Esophagus squamous epithelium (tissue), 5 donors: ENCODE data around the gene NSD2. TPM values are rescaled to one million over a fixed set of nuclear protein-coding genes. Genes with fewer than 3 reads are reported as not detected.
A peak's percentile ranks its signal among the peaks of the same experiment; 100 is the strongest.

Experiments used
- DNase-seq: peaks from one replicate; lab custom pipeline; 2025; lab: John Stamatoyannopoulos, UW
- H3K27ac ChIP-seq, 4 donors: fragments of 200-600 bp; sonication (generic); one replicate each; pipeline ENCODE4 v1.5.1; 2016 to 2019; ENCODE audit warnings: mild to moderate bottlenecking in 1 of 4
- H3K27me3 ChIP-seq, 4 donors: fragments of 200-600 bp; sonication (generic); 1 replicate in 3 of 4; 2 replicates in 1 of 4; pipeline versions ENCODE4 v1.5.1 to v1.6.0; 2017 to 2021; ENCODE audit warnings: antibody characterized with exemption in 1 of 4
- H3K36me3 ChIP-seq, 3 donors: fragments of 200-600 bp; sonication (generic); one replicate each; pipeline ENCODE4 v1.5.1; 2016 to 2019
- H3K4me1 ChIP-seq, 3 donors: fragments of 200-600 bp; sonication (generic); one replicate each; pipeline ENCODE4 v1.5.1; 2017 to 2019
- H3K4me3 ChIP-seq, 4 donors: fragments of 200-600 bp; sonication (generic); 1 replicate in 3 of 4; 2 replicates in 1 of 4; pipeline ENCODE4 v1.5.1; 2016 to 2019; ENCODE audit warnings: mild to moderate bottlenecking in 2 of 4, moderate library complexity in 1 of 4
- H3K9me3 ChIP-seq, 3 donors: fragments of 200-600 bp; sonication (generic); one replicate each; pipeline ENCODE4 v1.5.1; 2016 to 2019
- POLR2A ChIP-seq, 4 donors: fragments of 450-650 bp; IDR thresholded peaks; one replicate each; pipeline ENCODE4 v1.6.1; 2017; ENCODE audit warnings: antibody characterized with exemption in 4 of 4, mild to moderate bottlenecking in 4 of 4, moderate library complexity in 3 of 4
- WGBS, 2 donors: methylation state at CpG; one replicate each; pipeline ENCODE4 v1.1.5; 2018; 5-methylcytosine and 5-hydroxymethylcytosine counted together
- intact Hi-C: fragments of 100-400 bp; cut with DNase I; formaldehyde crosslinking; loops from one replicate; pipeline ENCODE4 v1.15.0; 2022
- total RNA-seq, 4 donors: library from RNA; depleted of rRNA; stranded (reverse); fragments of >200 nt; gene quantifications; one replicate each; pipeline ENCODE4 v1.1.0, GENCODE V29; 2016
- TF ChIP-seq, protein P1 (sequence below), 6 experiments: fragments of 450-650 bp in 4 of 6; fragments of 200-600 bp in 2 of 6; sonication (generic) in 2 of 6; IDR thresholded peaks; one replicate each; pipeline ENCODE4 v1.5.1; 2016 to 2019; ENCODE audit warnings: antibody characterized with exemption in 6 of 6, mild to moderate bottlenecking in 4 of 6, moderate library complexity in 4 of 6
- donor health status: DM: yes; HTN: yes; CAD: no.

The NSD2 gene
- total RNA-seq, 4 donors from 2014 or later = 31.9 to 36.4 (median 34.5) TPM

- WGBS, 2 donors = 90 to 92% methylated on average over 17 to 27 of the region's 34 CpGs
- Histone ChIP-seq H3K9me3 (no peaks in the 10 kb centered on the region), H3K27ac (peak overlapping the region in 1 of 4 donors; percentile 85), H3K27me3 (no peaks in the 10 kb centered on the region), H3K4me3 (no peak overlapping the region), H3K36me3 (peaks cover 52 to 100% (median 63%) of the 10 kb centered on the region in 3 donors), H3K4me1 (peaks cover 3 to 26% (median 3%) of the 10 kb centered on the region in 3 donors)
- intact Hi-C loops = no loop called here
- no peak for DNase-seq
- TF ChIP-seq, protein P1, sequence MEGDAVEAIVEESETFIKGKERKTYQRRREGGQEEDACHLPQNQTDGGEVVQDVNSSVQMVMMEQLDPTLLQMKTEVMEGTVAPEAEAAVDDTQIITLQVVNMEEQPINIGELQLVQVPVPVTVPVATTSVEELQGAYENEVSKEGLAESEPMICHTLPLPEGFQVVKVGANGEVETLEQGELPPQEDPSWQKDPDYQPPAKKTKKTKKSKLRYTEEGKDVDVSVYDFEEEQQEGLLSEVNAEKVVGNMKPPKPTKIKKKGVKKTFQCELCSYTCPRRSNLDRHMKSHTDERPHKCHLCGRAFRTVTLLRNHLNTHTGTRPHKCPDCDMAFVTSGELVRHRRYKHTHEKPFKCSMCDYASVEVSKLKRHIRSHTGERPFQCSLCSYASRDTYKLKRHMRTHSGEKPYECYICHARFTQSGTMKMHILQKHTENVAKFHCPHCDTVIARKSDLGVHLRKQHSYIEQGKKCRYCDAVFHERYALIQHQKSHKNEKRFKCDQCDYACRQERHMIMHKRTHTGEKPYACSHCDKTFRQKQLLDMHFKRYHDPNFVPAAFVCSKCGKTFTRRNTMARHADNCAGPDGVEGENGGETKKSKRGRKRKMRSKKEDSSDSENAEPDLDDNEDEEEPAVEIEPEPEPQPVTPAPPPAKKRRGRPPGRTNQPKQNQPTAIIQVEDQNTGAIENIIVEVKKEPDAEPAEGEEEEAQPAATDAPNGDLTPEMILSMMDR (IDR thresholded peaks at IDR 0.05) = no peak
- no peak for TF ChIP-seq POLR2A (IDR thresholded peaks at IDR 0.05)
Observed at GRCh38 chr4:1983053-1983845, 112.1 kb downstream of the NSD2 start.

DNA sequence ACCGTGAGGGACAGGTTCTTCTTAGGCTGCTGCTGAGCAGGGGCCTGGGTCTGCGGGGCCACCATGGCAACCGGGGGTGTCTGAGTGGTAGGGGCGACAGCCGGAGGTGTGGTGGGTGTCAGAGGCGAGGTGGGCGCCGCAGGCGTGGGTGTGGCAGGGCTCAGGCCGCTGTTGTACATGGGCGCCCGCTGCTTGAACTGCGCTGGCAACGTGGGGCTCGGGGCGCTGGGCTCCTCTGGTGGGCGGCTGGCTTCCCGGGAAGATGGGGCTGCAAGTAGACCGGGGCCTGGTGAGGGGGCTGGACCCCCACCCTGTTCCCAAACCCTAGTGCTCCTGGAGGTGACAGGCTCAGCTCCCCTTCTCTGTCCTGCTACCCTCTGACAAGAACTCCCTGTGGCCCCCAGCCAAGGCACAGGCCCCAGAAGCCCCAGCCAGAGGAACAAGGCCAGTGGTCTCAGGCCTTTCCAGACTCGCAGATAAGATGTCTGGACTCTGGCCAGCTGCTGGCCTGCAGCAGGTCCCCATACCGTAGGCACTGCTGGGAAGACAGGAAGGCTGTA lies 112.7 kb downstream of the NSD2 start:
- Histone ChIP-seq H3K36me3 (peaks cover 55 to 100% (median 70%) of the 10 kb centered on the region in 3 donors), H3K9me3 (no peaks in the 10 kb centered on the region), H3K27me3 (no peaks in the 10 kb centered on the region), H3K4me3 (no peak overlapping the region), H3K27ac (no peak overlapping the region), H3K4me1 (peaks cover 3 to 26% (median 3%) of the 10 kb centered on the region in 3 donors)
- 90 to 98% methylated on average over 8 to 18 of the region's 21 CpGs for WGBS, 2 donors
- intact Hi-C loops = no loop called here
- DNase-seq = no peak
- TF ChIP-seq POLR2A (IDR thresholded peaks at IDR 0.05) = no peak
- TF ChIP-seq, protein P1 (IDR thresholded peaks at IDR 0.05) = no peak

- H3K4me1 ChIP-seq = peaks cover 3 to 26% (median 3%) of the 10 kb centered on the region in 3 donors
- WGBS, 2 donors = 66 to 68% methylated on average over 7 of the region's 27 CpGs
- no peaks in the 10 kb centered on the region for H3K9me3 ChIP-seq
- DNase-seq = no peak
- TF ChIP-seq, protein P1 (IDR thresholded peaks at IDR 0.05) = no peak
- TF ChIP-seq POLR2A (IDR thresholded peaks at IDR 0.05) = no peak
- H3K27me3 ChIP-seq = no peaks in the 10 kb centered on the region
- peaks cover 58 to 100% (median 76%) of the 10 kb centered on the region in 3 donors for H3K36me3 ChIP-seq
- peak overlapping the region in 1 of 4 donors; percentile 2 for H3K27ac ChIP-seq
- no peak overlapping the region for H3K4me3 ChIP-seq
- intact Hi-C loops = no loop called here
Observed at GRCh38 chr4:1984406-1985191, 113.4 kb downstream of the NSD2 start.

- peaks cover 63 to 100% (median 70%) of the 10 kb centered on the region in 3 donors for H3K36me3 ChIP-seq
- no peak overlapping the region for H3K4me3 ChIP-seq
- WGBS, 2 donors = 87 to 92% methylated on average over 7 to 12 of the region's 14 CpGs
- H3K27me3 ChIP-seq = no peaks in the 10 kb centered on the region
- no peak for DNase-seq
- TF ChIP-seq, protein P1 (IDR thresholded peaks at IDR 0.05) = no peak
- TF ChIP-seq POLR2A (IDR thresholded peaks at IDR 0.05) = no peak
- peaks cover 3 to 26% (median 3%) of the 10 kb centered on the region in 3 donors for H3K4me1 ChIP-seq
- H3K9me3 ChIP-seq = no peaks in the 10 kb centered on the region
- intact Hi-C loops = no loop called here
- no peak overlapping the region for H3K27ac ChIP-seq
Observed at GRCh38 chr4:1985294-1985693, 114.1 kb downstream of the NSD2 start.
